ENCODE results near the gene STX5. TPM values are rescaled to one million over a fixed set of nuclear protein-coding genes. Genes with fewer than 3 reads are reported as not detected.

STX5 gene
- total RNA-seq, 1 experiment from 2014 or later = 38.3 TPM

GRCh38 chr11:62777389-62777788 lies 54.5 kb downstream of the STX5 start:
- Mint-ChIP-seq H3K9me3 (ENCODE audit: low read depth, unreplicated experiment) (no peaks in the 10 kb centered on the region), H3K36me3 (ENCODE audit: insufficient read depth, unreplicated experiment) (peaks cover 44% of the 10 kb centered on the region), H3K27ac (ENCODE audit: unreplicated experiment) (no peak overlapping the region), H3K4me1 (ENCODE audit: low read depth, unreplicated experiment) (no peaks in the 10 kb centered on the region), H3K27me3 (ENCODE audit: unreplicated experiment) (no peaks in the 10 kb centered on the region), H3K4me3 (ENCODE audit: low read depth, unreplicated experiment) (no peak overlapping the region)
- CTCF ChIA-PET = interaction anchor here (0.7 kb wide), 1 partner anchor 78 kb away, joined by 6 read pairs; no protein-coding TSS in a partner anchor
- no peak for DNase-seq
- intact Hi-C loops (cut with micrococcal nuclease; ENCODE audit: unreplicated experiment) = no loop called here
- BruUV-seq (replicated peaks) = no TSS peak
- TF ChIP-seq CTCF (IDR thresholded peaks at IDR 0.05; ENCODE audit: unreplicated experiment) = no peak

GRCh38 chr11:62775646-62776045 lies 56.2 kb downstream of the STX5 start:
- CTCF ChIA-PET = no interaction called here
- no peaks in the 10 kb centered on the region for H3K27me3 Mint-ChIP-seq (ENCODE audit: unreplicated experiment)
- no peaks in the 10 kb centered on the region for H3K9me3 Mint-ChIP-seq (ENCODE audit: low read depth, unreplicated experiment)
- H3K4me3 Mint-ChIP-seq (ENCODE audit: low read depth, unreplicated experiment) = no peak overlapping the region
- peaks cover 52% of the 10 kb centered on the region for H3K36me3 Mint-ChIP-seq (ENCODE audit: insufficient read depth, unreplicated experiment)
- BruUV-seq (replicated peaks) = no TSS peak
- no peak overlapping the region for H3K27ac Mint-ChIP-seq (ENCODE audit: unreplicated experiment)
- peaks cover 5% of the 10 kb centered on the region for H3K4me1 Mint-ChIP-seq (ENCODE audit: low read depth, unreplicated experiment)
- intact Hi-C loops (cut with micrococcal nuclease; ENCODE audit: unreplicated experiment) = no loop called here
- DNase-seq = no peak
- no peak for TF ChIP-seq CTCF (IDR thresholded peaks at IDR 0.05; ENCODE audit: unreplicated experiment)

- H3K27me3 Mint-ChIP-seq (ENCODE audit: unreplicated experiment) = no peaks in the 10 kb centered on the region
- no peak for DNase-seq
- BruUV-seq (replicated peaks) = no TSS peak
- intact Hi-C loops (cut with micrococcal nuclease; ENCODE audit: unreplicated experiment) = no loop called here
- no peak for TF ChIP-seq CTCF (IDR thresholded peaks at IDR 0.05; ENCODE audit: unreplicated experiment)
- H3K36me3 Mint-ChIP-seq (ENCODE audit: insufficient read depth, unreplicated experiment) = peaks cover 56% of the 10 kb centered on the region
- no peak overlapping the region for H3K4me3 Mint-ChIP-seq (ENCODE audit: low read depth, unreplicated experiment)
- H3K4me1 Mint-ChIP-seq (ENCODE audit: low read depth, unreplicated experiment) = peaks cover 14% of the 10 kb centered on the region
- H3K9me3 Mint-ChIP-seq (ENCODE audit: low read depth, unreplicated experiment) = no peaks in the 10 kb centered on the region
- CTCF ChIA-PET = interaction anchor here (0.6 to 0.7 kb wide), 2 partner anchors 604 to 801 kb away, joined by 5 read pairs; no protein-coding TSS in a partner anchor
- no peak overlapping the region for H3K27ac Mint-ChIP-seq (ENCODE audit: unreplicated experiment)
Measured at GRCh38 chr11:62774407-62774806, 57.4 kb downstream of the STX5 start.

- H3K9me3 Mint-ChIP-seq (ENCODE audit: low read depth, unreplicated experiment) = no peaks in the 10 kb centered on the region
- peak within 1 kb of the TSS; percentile 99 for H3K27ac Mint-ChIP-seq (ENCODE audit: unreplicated experiment)
- BruUV-seq (replicated peaks) = TSS peak; percentile 42
- intact Hi-C loops (cut with micrococcal nuclease; ENCODE audit: unreplicated experiment) = no loop called here
- peak within 1 kb of the TSS; percentile 98 for H3K4me3 Mint-ChIP-seq (ENCODE audit: low read depth, unreplicated experiment)
- peaks cover 56% of the 10 kb centered on the region for H3K36me3 Mint-ChIP-seq (ENCODE audit: insufficient read depth, unreplicated experiment)
- peaks cover 14% of the 10 kb centered on the region for H3K4me1 Mint-ChIP-seq (ENCODE audit: low read depth, unreplicated experiment)
- no peaks in the 10 kb centered on the region for H3K27me3 Mint-ChIP-seq (ENCODE audit: unreplicated experiment)
- CTCF ChIA-PET = interaction anchor here (0.6 to 2.2 kb wide), 6 partner anchors 10 to 70 kb away, joined by 3 to 10 read pairs (median 6); partner anchors contain the start of genes POLR2G, TMEM179B and ZBTB3
- peak; percentile 92 for DNase-seq
- no peak for TF ChIP-seq CTCF (IDR thresholded peaks at IDR 0.05; ENCODE audit: unreplicated experiment)
Measured at GRCh38 chr11:62771144-62772021, 60.5 kb downstream of the STX5 start, which contains the start of gene TAF6L. Gene TAF6L (plus strand): TSS chr11:62771396. CDS start chr11:62775784, 4,388 bp downstream.
